Endothelial cell of hepatic sinusoid (primary cell): ENCODE results near the gene DBET.
"Not testable (repeated sequence)": the region's sequence is repeated elsewhere in the genome, so short reads cannot be mapped to it uniquely, and the experiment has no call there.

Experiments used
- in situ Hi-C: cut with HindIII; loops from 2 replicates; pipeline ENCODE4 v1.10.0; 2017; ENCODE audit warnings: low sequenced_read_pairs

Gene DBET

GRCh38 chr4:190049378-190050239 is 14.7 kb upstream of the DBET start:
- in situ Hi-C loops = not testable (repeated sequence)

GRCh38 chr4:190058997-190059396 is 5.3 kb upstream of the DBET start:
- in situ Hi-C loops = not testable (repeated sequence)

- in situ Hi-C loops = not testable (repeated sequence)
Measured at GRCh38 chr4:190064805-190065204, 503 bp downstream of the DBET start.

GRCh38 chr4:190068351-190068750 is 4.0 kb downstream of the DBET start:
- in situ Hi-C loops = not testable (repeated sequence)

- in situ Hi-C loops = not testable (repeated sequence)
Measured at GRCh38 chr4:190093052-190093451, 28.8 kb downstream of the DBET start.

GRCh38 chr4:190094031-190094430 is 29.7 kb downstream of the DBET start:
- in situ Hi-C loops = not testable (repeated sequence)

- in situ Hi-C loops = not testable (repeated sequence)
Measured at GRCh38 chr4:190095335-190095734, 31.0 kb downstream of the DBET start.

GRCh38 chr4:190099605-190100004 is 35.3 kb downstream of the DBET start:
- in situ Hi-C loops = not testable (repeated sequence)

- in situ Hi-C loops = not testable (repeated sequence)
Measured at GRCh38 chr4:190101525-190101924, 37.2 kb downstream of the DBET start.

GRCh38 chr4:190106191-190106590 is 41.9 kb downstream of the DBET start:
- in situ Hi-C loops = not testable (repeated sequence)

- in situ Hi-C loops = not testable (repeated sequence)
Measured at GRCh38 chr4:190106611-190107480, 42.5 kb downstream of the DBET start.

GRCh38 chr4:190107766-190108485 is 43.6 kb downstream of the DBET start:
- in situ Hi-C loops = not testable (repeated sequence)

- in situ Hi-C loops = not testable (repeated sequence)
Measured at GRCh38 chr4:190108756-190109155, 44.5 kb downstream of the DBET start.

GRCh38 chr4:190109390-190110011 is 45.2 kb downstream of the DBET start:
- in situ Hi-C loops = not testable (repeated sequence)

- in situ Hi-C loops = not testable (repeated sequence)
Measured at GRCh38 chr4:190110033-190110432, 45.7 kb downstream of the DBET start.

GRCh38 chr4:190110570-190111295 is 46.4 kb downstream of the DBET start:
- in situ Hi-C loops = not testable (repeated sequence)

GRCh38 chr4:190112879-190113278 is 48.6 kb downstream of the DBET start:
- in situ Hi-C loops = not testable (repeated sequence)

GRCh38 chr4:190114991-190115390 is 50.7 kb downstream of the DBET start:
- in situ Hi-C loops = not testable (repeated sequence)
